Suprapubic skin (tissue), 4 donors: ENCODE data around the gene NMD3. TPM values are rescaled to one million over a fixed set of nuclear protein-coding genes. Genes with fewer than 3 reads are reported as not detected.

Experiments
- DNase-seq, 2 donors: peaks; one replicate each; pipeline ENCODE4 v3.0.0-alpha.2; 2019; ENCODE audit warnings: low spot score in 2 of 2
- H3K27ac ChIP-seq: fragments of 200-600 bp; sonication (generic); one replicate; pipeline ENCODE4 v1.5.1; 2019
- H3K27me3 ChIP-seq: fragments of 200-600 bp; sonication (generic); one replicate; pipeline ENCODE4 v1.5.1; 2019
- H3K36me3 ChIP-seq: fragments of 200-600 bp; sonication (generic); one replicate; pipeline ENCODE4 v1.5.1; 2019
- H3K4me1 ChIP-seq: fragments of 200-600 bp; sonication (generic); one replicate; pipeline ENCODE4 v1.5.1; 2019
- H3K4me3 ChIP-seq: fragments of 200-600 bp; sonication (generic); one replicate; pipeline ENCODE4 v1.5.1; 2019; ENCODE audit warnings: mild to moderate bottlenecking
- H3K9me3 ChIP-seq: fragments of 200-600 bp; sonication (generic); one replicate; pipeline ENCODE4 v1.5.1; 2019
- EP300 ChIP-seq: sonication (generic); formaldehyde crosslinking; IDR thresholded peaks from one replicate; pipeline ENCODE4 v1.6.1; 2017; ENCODE audit warnings: antibody characterized with exemption
- POLR2A ChIP-seq, 2 donors: fragments of 450-650 bp; IDR thresholded peaks; one replicate each; pipeline ENCODE4 v1.6.1; 2017; ENCODE audit warnings: antibody characterized with exemption in 2 of 2, mild to moderate bottlenecking in 2 of 2, moderate library complexity in 2 of 2
- POLR2AphosphoS5 ChIP-seq, 3 donors: sonication (generic); formaldehyde crosslinking; IDR thresholded peaks; one replicate each; pipeline ENCODE4 v1.6.1; 2017; ENCODE audit warnings: antibody characterized with exemption in 3 of 3
- WGBS: methylation state at CpG from one replicate; pipeline ENCODE4 v1.1.5; 2018; 5-methylcytosine and 5-hydroxymethylcytosine counted together
- total RNA-seq, 4 donors: library from RNA; depleted of rRNA; stranded (reverse); fragments of >200 nt; gene quantifications; one replicate each; pipeline ENCODE4 v1.1.0, GENCODE V29; 2016
- TF ChIP-seq, protein P1 (sequence below), 2 donors: fragments of 200-600 bp in 1 of 2; fragments of 450-650 bp in 1 of 2; sonication (generic) in 1 of 2; IDR thresholded peaks; one replicate each; pipeline ENCODE4 v1.5.1; 2016 to 2019; ENCODE audit warnings: antibody characterized with exemption in 2 of 2, mild to moderate bottlenecking in 1 of 2, moderate library complexity in 1 of 2

Gene NMD3
- total RNA-seq, 4 donors from 2014 or later = 30.8 to 52.2 (median 36.2) TPM

DNA sequence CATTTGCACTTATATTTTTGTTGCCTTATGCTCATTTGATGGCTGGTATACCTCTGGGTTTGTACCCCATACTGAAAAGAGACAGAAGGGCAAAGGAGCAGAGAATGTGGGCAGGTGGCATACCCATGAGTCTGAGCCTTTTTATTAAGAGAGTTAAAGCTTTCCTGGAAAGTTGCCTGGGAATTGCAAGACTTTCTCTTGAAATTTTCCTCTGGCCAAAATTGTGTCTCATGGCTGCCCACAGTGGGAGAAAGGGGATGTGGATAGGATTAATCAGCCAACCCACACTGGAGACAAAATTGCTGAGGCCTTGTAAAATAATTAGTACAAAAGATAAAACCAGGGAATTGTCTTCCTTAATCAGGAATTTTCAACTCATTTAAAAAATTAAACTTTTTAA lies 8.2 kb upstream of the NMD3 start:
- no peak overlapping the region for H3K4me3 ChIP-seq
- no peaks in the 10 kb centered on the region for H3K36me3 ChIP-seq
- H3K27ac ChIP-seq = no peak overlapping the region
- H3K4me1 ChIP-seq = no peaks in the 10 kb centered on the region
- DNase-seq = no peak
- TF ChIP-seq, protein P1, sequence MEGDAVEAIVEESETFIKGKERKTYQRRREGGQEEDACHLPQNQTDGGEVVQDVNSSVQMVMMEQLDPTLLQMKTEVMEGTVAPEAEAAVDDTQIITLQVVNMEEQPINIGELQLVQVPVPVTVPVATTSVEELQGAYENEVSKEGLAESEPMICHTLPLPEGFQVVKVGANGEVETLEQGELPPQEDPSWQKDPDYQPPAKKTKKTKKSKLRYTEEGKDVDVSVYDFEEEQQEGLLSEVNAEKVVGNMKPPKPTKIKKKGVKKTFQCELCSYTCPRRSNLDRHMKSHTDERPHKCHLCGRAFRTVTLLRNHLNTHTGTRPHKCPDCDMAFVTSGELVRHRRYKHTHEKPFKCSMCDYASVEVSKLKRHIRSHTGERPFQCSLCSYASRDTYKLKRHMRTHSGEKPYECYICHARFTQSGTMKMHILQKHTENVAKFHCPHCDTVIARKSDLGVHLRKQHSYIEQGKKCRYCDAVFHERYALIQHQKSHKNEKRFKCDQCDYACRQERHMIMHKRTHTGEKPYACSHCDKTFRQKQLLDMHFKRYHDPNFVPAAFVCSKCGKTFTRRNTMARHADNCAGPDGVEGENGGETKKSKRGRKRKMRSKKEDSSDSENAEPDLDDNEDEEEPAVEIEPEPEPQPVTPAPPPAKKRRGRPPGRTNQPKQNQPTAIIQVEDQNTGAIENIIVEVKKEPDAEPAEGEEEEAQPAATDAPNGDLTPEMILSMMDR (IDR thresholded peaks at IDR 0.05) = no peak
- TF ChIP-seq POLR2AphosphoS5 (IDR thresholded peaks at IDR 0.05) (no peak), POLR2A (IDR thresholded peaks at IDR 0.05) (no peak), EP300 (no peak)
- no peaks in the 10 kb centered on the region for H3K27me3 ChIP-seq
- no peaks in the 10 kb centered on the region for H3K9me3 ChIP-seq

DNA sequence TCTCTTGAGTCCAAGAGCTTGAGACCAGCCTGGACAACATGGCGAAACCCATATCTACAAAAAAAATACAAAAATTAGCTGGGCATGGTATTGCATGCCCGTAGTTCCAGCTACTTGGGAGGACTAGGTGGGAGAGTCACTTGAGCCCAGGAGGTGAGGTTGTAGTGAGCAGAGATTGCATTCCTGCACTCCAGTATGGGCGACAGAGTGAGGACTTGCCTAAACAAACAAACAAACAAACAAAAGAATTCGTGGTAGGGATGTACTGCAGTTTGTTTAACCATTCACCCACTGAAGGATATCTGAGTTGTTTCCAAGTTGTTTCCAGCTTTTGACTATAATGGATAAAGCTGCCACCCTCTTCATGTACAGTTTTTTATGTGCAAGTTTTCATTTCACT lies 7.5 kb upstream of the NMD3 start:
- H3K4me3 ChIP-seq = no peak overlapping the region
- WGBS = 65% methylated on average over 4 of the region's 4 CpGs
- no peak for DNase-seq
- no peaks in the 10 kb centered on the region for H3K4me1 ChIP-seq
- no peaks in the 10 kb centered on the region for H3K36me3 ChIP-seq
- H3K27ac ChIP-seq = no peak overlapping the region
- no peaks in the 10 kb centered on the region for H3K27me3 ChIP-seq
- TF ChIP-seq EP300 = no peak
- no peak for TF ChIP-seq POLR2AphosphoS5 (IDR thresholded peaks at IDR 0.05)
- no peak for TF ChIP-seq POLR2A (IDR thresholded peaks at IDR 0.05)
- TF ChIP-seq, protein P1 (IDR thresholded peaks at IDR 0.05) = no peak
- H3K9me3 ChIP-seq = no peaks in the 10 kb centered on the region

DNA sequence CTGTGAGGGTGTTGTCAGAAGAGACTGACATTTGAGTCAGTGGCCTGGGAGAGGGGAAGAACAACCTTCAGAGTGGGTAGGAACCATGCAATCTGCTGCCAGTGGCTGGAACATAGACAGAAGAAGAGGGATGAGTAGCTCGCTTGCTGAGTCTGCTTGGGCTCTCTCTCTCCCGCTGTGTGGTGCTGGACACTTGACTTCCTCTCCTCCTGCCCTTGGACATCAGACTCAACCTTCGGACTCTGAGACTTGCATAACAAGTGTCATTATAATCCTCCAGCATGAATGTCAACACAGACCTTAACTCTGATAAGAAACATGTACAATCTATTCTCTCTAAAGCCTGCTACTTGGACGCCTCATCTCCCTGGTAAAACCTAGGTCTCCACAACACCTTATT lies 5.9 kb upstream of the NMD3 start:
- no peak overlapping the region for H3K27ac ChIP-seq
- DNase-seq = no peak
- no peaks in the 10 kb centered on the region for H3K9me3 ChIP-seq
- 93% methylated on average over 4 of the region's 4 CpGs for WGBS
- H3K4me1 ChIP-seq = peaks cover under 1% of the 10 kb centered on the region
- H3K27me3 ChIP-seq = no peaks in the 10 kb centered on the region
- no peak overlapping the region for H3K4me3 ChIP-seq
- no peaks in the 10 kb centered on the region for H3K36me3 ChIP-seq
- TF ChIP-seq POLR2A (IDR thresholded peaks at IDR 0.05) (no peak), POLR2AphosphoS5 (IDR thresholded peaks at IDR 0.05) (no peak), EP300 (no peak)
- TF ChIP-seq, protein P1 (IDR thresholded peaks at IDR 0.05) = no peak

DNA sequence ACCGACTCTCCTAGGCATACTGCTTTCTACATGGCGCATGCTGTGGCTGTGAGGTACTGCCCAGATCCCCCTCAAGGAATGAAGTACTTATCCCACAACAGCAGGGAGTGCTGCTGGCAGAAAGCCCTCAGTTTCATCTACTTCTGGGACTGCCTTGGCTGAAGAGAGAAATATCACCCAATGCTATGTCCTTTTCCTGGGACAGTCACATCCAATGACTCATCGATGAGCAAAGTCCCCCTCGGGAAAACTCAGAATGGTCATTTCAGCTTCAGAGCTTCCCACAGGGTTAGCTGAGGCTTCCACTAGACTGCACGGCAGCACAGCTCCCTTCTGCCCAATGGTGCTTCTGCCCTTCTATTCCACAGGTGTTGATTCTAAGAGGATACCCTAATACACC lies 3.6 kb upstream of the NMD3 start:
- H3K9me3 ChIP-seq = no peaks in the 10 kb centered on the region
- no peak for TF ChIP-seq POLR2A (IDR thresholded peaks at IDR 0.05)
- no peak for TF ChIP-seq EP300
- TF ChIP-seq, protein P1 (IDR thresholded peaks at IDR 0.05) = no peak
- TF ChIP-seq POLR2AphosphoS5 (IDR thresholded peaks at IDR 0.05) = no peak
- 77% methylated on average over 5 of the region's 5 CpGs for WGBS

DNA sequence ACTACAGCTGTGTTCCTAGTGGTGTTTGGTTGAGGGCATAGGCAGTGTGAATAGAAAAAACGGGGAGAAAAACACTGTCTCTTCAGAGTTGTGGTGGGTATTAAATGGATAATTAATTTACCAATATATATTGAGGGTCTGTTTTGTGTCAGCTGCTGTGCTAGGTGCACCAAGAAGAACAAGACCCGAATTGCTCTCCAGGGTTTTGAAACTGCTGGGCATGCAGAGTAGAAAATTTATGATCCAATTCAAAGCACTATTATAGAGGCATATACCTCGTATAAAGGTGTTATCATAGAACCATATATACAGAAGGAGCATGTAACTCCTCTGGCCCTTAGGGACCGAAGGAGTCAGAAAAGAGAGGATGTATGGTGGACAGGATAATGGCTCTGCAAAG lies 1.6 kb upstream of the NMD3 start:
- Histone ChIP-seq H3K36me3 (no peaks in the 10 kb centered on the region), H3K9me3 (no peaks in the 10 kb centered on the region), H3K27me3 (no peaks in the 10 kb centered on the region), H3K4me3 (no peak overlapping the region), H3K4me1 (peaks cover 32% of the 10 kb centered on the region), H3K27ac (no peak overlapping the region)
- WGBS = 93% methylated on average over 4 of the region's 4 CpGs
- TF ChIP-seq, protein P1 (IDR thresholded peaks at IDR 0.05) = no peak
- TF ChIP-seq POLR2AphosphoS5 (IDR thresholded peaks at IDR 0.05) (no peak), EP300 (no peak), POLR2A (IDR thresholded peaks at IDR 0.05) (no peak)
- no peak for DNase-seq

More for the DNA sequence above, 3.6 kb upstream of the NMD3 start:
- DNase-seq = no peak
- H3K36me3 ChIP-seq = no peaks in the 10 kb centered on the region
- no peak overlapping the region for H3K27ac ChIP-seq
- H3K4me3 ChIP-seq = no peak overlapping the region
- peaks cover 13% of the 10 kb centered on the region for H3K4me1 ChIP-seq
- no peaks in the 10 kb centered on the region for H3K27me3 ChIP-seq
